ENCODE measurements around the gene MYO5C. TPM values are rescaled to one million over a fixed set of nuclear protein-coding genes. Genes with fewer than 3 reads are reported as not detected.

MYO5C gene
- polyA plus RNA-seq, 4 donors = 2.4 to 17.9 (median 6.8) TPM

GRCh38 chr15:52230073-52230472 is 65.5 kb downstream of the MYO5C start:
- DNase-seq (no peak), FAIRE-seq (no peak)
- no peaks in the 10 kb centered on the region for H3K4me1 ChIP-seq (ENCODE audit: control insufficient read depth in 3 of 3, insufficient read depth in 2 of 3, low read depth in 1 of 3, low read length in 2 of 3)
- no peaks in the 10 kb centered on the region for H3K9me3 ChIP-seq (ENCODE audit: control insufficient read depth in 2 of 2, insufficient read depth in 1 of 2, low read depth in 1 of 2, low read length in 1 of 2)
- H3K27me3 ChIP-seq (ENCODE audit: control insufficient read depth in 3 of 3, insufficient read depth in 3 of 3, low read length in 3 of 3) = no peaks in the 10 kb centered on the region
- H3K4me3 ChIP-seq (ENCODE audit: low read depth in 1 of 3, low read length in 3 of 3) = no peak overlapping the region
- whole genome bisulfite sequencing, 3 donors = 68 to 76% (median 70%) methylated on average over 1 of the region's 1 CpG
- no peak overlapping the region for H3K27ac ChIP-seq (ENCODE audit: low read depth in 1 of 3, low read length in 2 of 3)
- peaks cover 0 to 12% (median 0%) of the 10 kb centered on the region in 3 donors for H3K36me3 ChIP-seq (ENCODE audit: control insufficient read depth in 3 of 3, insufficient read depth in 2 of 3, low read depth in 1 of 3, low read length in 3 of 3)

- Histone ChIP-seq H3K9me3 (ENCODE audit: control insufficient read depth in 2 of 2, insufficient read depth in 1 of 2, low read depth in 1 of 2, low read length in 1 of 2) (no peaks in the 10 kb centered on the region), H3K27ac (ENCODE audit: low read depth in 1 of 3, low read length in 2 of 3) (no peak overlapping the region), H3K4me1 (ENCODE audit: control insufficient read depth in 3 of 3, insufficient read depth in 2 of 3, low read depth in 1 of 3, low read length in 2 of 3) (no peaks in the 10 kb centered on the region), H3K27me3 (ENCODE audit: control insufficient read depth in 3 of 3, insufficient read depth in 3 of 3, low read length in 3 of 3) (no peaks in the 10 kb centered on the region), H3K36me3 (ENCODE audit: control insufficient read depth in 3 of 3, insufficient read depth in 2 of 3, low read depth in 1 of 3, low read length in 3 of 3) (peaks cover 0 to 8% (median 0%) of the 10 kb centered on the region in 3 donors), H3K4me3 (ENCODE audit: low read depth in 1 of 3, low read length in 3 of 3) (no peak overlapping the region)
- no peak for FAIRE-seq
- DNase-seq = peak; percentile 94
- 32 to 50% (median 47%) methylated on average over 8 of the region's 8 CpGs for WGBS, 3 donors
These were observed 66.7 kb downstream of the MYO5C start for GRCh38 chr15:52228921-52229320.

DNA sequence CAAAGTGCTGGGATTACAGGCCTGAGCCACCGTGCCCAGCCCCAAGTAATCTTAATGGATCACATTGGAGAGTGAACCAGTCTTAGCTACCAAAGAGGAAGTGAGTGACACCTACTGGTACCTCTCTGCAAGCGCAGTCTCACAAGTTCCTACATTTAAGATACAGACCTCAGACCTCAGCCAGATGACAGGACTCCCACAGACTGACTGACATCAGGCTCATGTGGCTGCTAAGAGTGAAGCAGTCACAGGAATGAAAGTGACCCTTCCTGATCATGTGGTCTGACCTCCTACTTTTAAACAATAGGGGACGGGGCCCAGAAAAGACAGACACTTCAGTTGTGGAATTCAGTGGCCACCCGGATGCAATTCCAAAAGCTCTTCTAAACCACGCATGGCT is 68.1 kb downstream of the MYO5C start:
- Histone ChIP-seq H3K4me3 (ENCODE audit: low read depth in 1 of 3, low read length in 3 of 3) (no peak overlapping the region), H3K9me3 (ENCODE audit: control insufficient read depth in 2 of 2, insufficient read depth in 1 of 2, low read depth in 1 of 2, low read length in 1 of 2) (no peaks in the 10 kb centered on the region), H3K27me3 (ENCODE audit: control insufficient read depth in 3 of 3, insufficient read depth in 3 of 3, low read length in 3 of 3) (no peaks in the 10 kb centered on the region), H3K27ac (ENCODE audit: low read depth in 1 of 3, low read length in 2 of 3) (no peak overlapping the region), H3K36me3 (ENCODE audit: control insufficient read depth in 3 of 3, insufficient read depth in 2 of 3, low read depth in 1 of 3, low read length in 3 of 3) (peaks cover 0 to 10% (median 0%) of the 10 kb centered on the region in 3 donors), H3K4me1 (ENCODE audit: control insufficient read depth in 3 of 3, insufficient read depth in 2 of 3, low read depth in 1 of 3, low read length in 2 of 3) (no peaks in the 10 kb centered on the region)
- 48 to 61% (median 49%) methylated on average over 5 of the region's 5 CpGs for WGBS, 3 donors
- peak; percentile 77 to 80 for DNase-seq
- no peak for FAIRE-seq

DNA sequence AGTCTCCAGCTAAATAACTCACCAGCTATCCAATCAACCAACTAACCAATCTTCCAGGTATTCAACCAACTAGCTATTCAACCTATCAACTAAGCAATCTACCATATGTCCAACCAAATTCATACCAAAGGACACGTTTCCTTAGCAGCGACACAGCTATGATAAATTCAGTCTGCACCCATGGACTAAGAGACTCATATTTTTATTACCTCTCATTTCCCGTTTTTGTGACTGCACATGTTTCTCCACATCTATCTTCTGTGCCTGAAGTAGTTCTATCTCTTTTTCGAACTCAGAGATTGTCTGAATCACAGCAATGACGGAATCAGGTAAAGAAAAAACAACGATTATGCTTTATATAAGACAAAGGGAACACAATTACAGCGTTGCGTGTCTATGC is 70.4 kb downstream of the MYO5C start:
- DNase-seq (no peak), FAIRE-seq (no peak)
- Histone ChIP-seq H3K27me3 (ENCODE audit: control insufficient read depth in 3 of 3, insufficient read depth in 3 of 3, low read length in 3 of 3) (no peaks in the 10 kb centered on the region), H3K27ac (ENCODE audit: low read depth in 1 of 3, low read length in 2 of 3) (no peak overlapping the region), H3K4me1 (ENCODE audit: control insufficient read depth in 3 of 3, insufficient read depth in 2 of 3, low read depth in 1 of 3, low read length in 2 of 3) (no peaks in the 10 kb centered on the region), H3K36me3 (ENCODE audit: control insufficient read depth in 3 of 3, insufficient read depth in 2 of 3, low read depth in 1 of 3, low read length in 3 of 3) (peaks cover 0 to 9% (median 0%) of the 10 kb centered on the region in 3 donors), H3K4me3 (ENCODE audit: low read depth in 1 of 3, low read length in 3 of 3) (no peak overlapping the region), H3K9me3 (ENCODE audit: control insufficient read depth in 2 of 2, insufficient read depth in 1 of 2, low read depth in 1 of 2, low read length in 1 of 2) (no peaks in the 10 kb centered on the region)
- 90 to 92% (median 92%) methylated on average over 8 of the region's 8 CpGs for WGBS, 3 donors

DNA sequence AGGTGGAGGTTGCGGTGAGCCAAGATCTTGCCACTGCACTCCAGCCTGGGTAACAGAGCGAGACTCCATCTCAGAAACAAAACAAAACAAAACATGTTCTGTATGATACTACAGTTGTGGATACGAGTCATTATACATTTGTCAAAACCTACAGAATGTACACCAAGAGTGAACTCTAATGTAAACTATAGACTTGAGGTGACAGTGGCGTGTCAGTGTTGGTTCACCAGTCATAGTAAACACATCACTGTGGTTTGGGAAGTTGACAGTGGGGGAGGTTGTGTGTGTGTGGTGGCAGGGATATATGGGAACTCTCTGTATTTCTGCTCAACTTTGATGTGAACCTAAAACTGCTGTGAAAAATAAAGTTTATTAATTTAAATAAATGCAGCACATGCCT is 71.4 kb downstream of the MYO5C start:
- no peaks in the 10 kb centered on the region for H3K27me3 ChIP-seq (ENCODE audit: control insufficient read depth in 3 of 3, insufficient read depth in 3 of 3, low read length in 3 of 3)
- FAIRE-seq (no peak), DNase-seq (no peak)
- WGBS, 3 donors = 86 to 92% (median 86%) methylated on average over 4 of the region's 4 CpGs
- H3K9me3 ChIP-seq (ENCODE audit: control insufficient read depth in 2 of 2, insufficient read depth in 1 of 2, low read depth in 1 of 2, low read length in 1 of 2) = no peaks in the 10 kb centered on the region
- no peak overlapping the region for H3K4me3 ChIP-seq (ENCODE audit: low read depth in 1 of 3, low read length in 3 of 3)
- no peaks in the 10 kb centered on the region for H3K4me1 ChIP-seq (ENCODE audit: control insufficient read depth in 3 of 3, insufficient read depth in 2 of 3, low read depth in 1 of 3, low read length in 2 of 3)
- peaks cover 0 to 13% (median 0%) of the 10 kb centered on the region in 3 donors for H3K36me3 ChIP-seq (ENCODE audit: control insufficient read depth in 3 of 3, insufficient read depth in 2 of 3, low read depth in 1 of 3, low read length in 3 of 3)
- H3K27ac ChIP-seq (ENCODE audit: low read depth in 1 of 3, low read length in 2 of 3) = no peak overlapping the region

DNA sequence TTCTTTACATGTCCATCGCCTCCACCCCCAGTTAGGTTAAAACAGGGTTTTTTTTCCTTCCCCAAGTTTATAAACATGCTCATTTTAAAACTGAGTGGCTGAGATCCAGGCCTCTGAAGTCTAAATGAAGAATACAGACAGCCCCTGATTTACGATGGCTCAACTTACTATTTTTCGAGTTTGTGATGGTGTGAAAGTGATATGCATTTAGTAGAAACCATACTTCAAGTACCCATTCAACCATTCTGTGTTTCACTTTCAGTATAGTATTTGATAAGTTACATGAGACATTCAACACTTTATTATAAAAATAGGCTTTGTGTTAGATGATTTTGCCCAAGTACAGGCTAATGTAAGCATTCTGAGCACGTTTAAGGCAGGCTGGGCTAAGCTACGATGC is 73.9 kb downstream of the MYO5C start:
- WGBS, 3 donors = 60 to 76% (median 65%) methylated on average over 5 of the region's 5 CpGs
- no peak for FAIRE-seq
- no peaks in the 10 kb centered on the region for H3K9me3 ChIP-seq (ENCODE audit: control insufficient read depth in 2 of 2, insufficient read depth in 1 of 2, low read depth in 1 of 2, low read length in 1 of 2)
- H3K4me1 ChIP-seq (ENCODE audit: control insufficient read depth in 3 of 3, insufficient read depth in 2 of 3, low read depth in 1 of 3, low read length in 2 of 3) = no peaks in the 10 kb centered on the region
- H3K27ac ChIP-seq (ENCODE audit: low read depth in 1 of 3, low read length in 2 of 3) = peak overlapping the region in 1 of 3 donors; percentile 41
- H3K27me3 ChIP-seq (ENCODE audit: control insufficient read depth in 3 of 3, insufficient read depth in 3 of 3, low read length in 3 of 3) = no peaks in the 10 kb centered on the region
- DNase-seq = no peak
- no peak overlapping the region for H3K4me3 ChIP-seq (ENCODE audit: low read depth in 1 of 3, low read length in 3 of 3)
- peaks cover 0 to 23% (median 3%) of the 10 kb centered on the region in 3 donors for H3K36me3 ChIP-seq (ENCODE audit: control insufficient read depth in 3 of 3, insufficient read depth in 2 of 3, low read depth in 1 of 3, low read length in 3 of 3)

DNA sequence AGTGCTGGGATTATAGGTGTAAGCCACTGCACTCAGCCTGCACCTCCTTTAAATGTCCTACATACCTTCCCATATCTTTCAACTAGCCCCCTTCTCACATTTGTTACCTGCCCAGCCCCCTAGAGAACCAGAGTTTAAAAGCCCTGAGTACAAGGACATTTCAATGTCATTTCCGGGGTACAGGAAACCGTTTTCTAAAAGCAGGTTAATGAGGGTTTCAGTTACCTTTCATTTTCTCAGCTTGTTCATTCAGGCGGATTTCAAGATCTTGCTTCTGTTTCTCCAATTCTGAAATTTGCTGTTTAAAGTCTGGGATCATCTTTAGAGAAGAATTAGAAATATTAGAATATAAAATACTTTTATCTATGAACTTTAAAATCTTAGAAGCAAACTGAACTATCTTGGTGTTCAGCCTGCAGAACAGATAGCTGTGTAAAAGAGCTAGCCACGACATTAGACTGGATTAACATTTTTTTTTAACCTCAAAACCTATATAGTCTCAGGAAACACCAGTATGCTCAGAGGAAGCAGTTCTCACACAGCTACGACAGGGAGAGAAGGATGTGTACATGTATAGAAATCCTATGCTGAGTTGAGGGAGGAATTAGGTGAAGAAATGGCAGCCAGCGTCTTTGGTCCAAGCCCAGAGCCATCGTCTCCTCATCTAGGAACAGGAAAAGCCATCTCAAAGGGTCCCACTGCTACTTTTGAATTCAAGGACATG is 74.5 kb downstream of the MYO5C start:
- Histone ChIP-seq H3K27ac (ENCODE audit: low read depth in 1 of 3, low read length in 2 of 3) (peak overlapping the region in 1 of 3 donors; percentile 41), H3K36me3 (ENCODE audit: control insufficient read depth in 3 of 3, insufficient read depth in 2 of 3, low read depth in 1 of 3, low read length in 3 of 3) (peaks cover 0 to 23% (median 3%) of the 10 kb centered on the region in 3 donors), H3K4me1 (ENCODE audit: control insufficient read depth in 3 of 3, insufficient read depth in 2 of 3, low read depth in 1 of 3, low read length in 2 of 3) (no peaks in the 10 kb centered on the region), H3K4me3 (ENCODE audit: low read depth in 1 of 3, low read length in 3 of 3) (no peak overlapping the region), H3K9me3 (ENCODE audit: control insufficient read depth in 2 of 2, insufficient read depth in 1 of 2, low read depth in 1 of 2, low read length in 1 of 2) (no peaks in the 10 kb centered on the region), H3K27me3 (ENCODE audit: control insufficient read depth in 3 of 3, insufficient read depth in 3 of 3, low read length in 3 of 3) (no peaks in the 10 kb centered on the region)
- DNase-seq = peak in 1 of 2 donors; percentile 13
- no peak for FAIRE-seq
- 65 to 87% (median 70%) methylated on average over 7 of the region's 7 CpGs for WGBS, 3 donors

DNA sequence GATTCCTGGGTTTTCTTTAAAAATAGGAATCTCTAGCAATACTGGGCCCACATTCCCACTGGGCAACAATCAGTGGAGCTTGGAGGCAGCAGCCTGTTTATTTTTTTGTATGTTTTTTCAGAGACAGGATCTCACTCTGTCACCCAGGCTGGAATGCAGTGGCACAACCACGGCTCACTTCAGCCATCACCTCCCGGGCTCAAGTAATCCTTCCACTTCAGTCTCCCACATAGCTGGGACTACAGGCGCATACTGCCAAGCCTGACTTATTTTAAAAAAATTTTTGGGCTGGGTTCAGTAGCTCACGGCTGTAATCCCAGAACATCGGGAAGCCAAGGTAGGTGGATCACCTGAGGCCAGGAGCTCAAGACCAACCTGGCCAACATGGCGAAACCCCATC is 75.4 kb downstream of the MYO5C start:
- DNase-seq = no peak
- no peaks in the 10 kb centered on the region for H3K27me3 ChIP-seq (ENCODE audit: control insufficient read depth in 3 of 3, insufficient read depth in 3 of 3, low read length in 3 of 3)
- H3K4me3 ChIP-seq (ENCODE audit: low read depth in 1 of 3, low read length in 3 of 3) = no peak overlapping the region
- whole genome bisulfite sequencing, 3 donors = 94 to 97% (median 95%) methylated on average over 6 of the region's 6 CpGs
- H3K4me1 ChIP-seq (ENCODE audit: control insufficient read depth in 3 of 3, insufficient read depth in 2 of 3, low read depth in 1 of 3, low read length in 2 of 3) = no peaks in the 10 kb centered on the region
- H3K9me3 ChIP-seq (ENCODE audit: control insufficient read depth in 2 of 2, insufficient read depth in 1 of 2, low read depth in 1 of 2, low read length in 1 of 2) = no peaks in the 10 kb centered on the region
- FAIRE-seq = no peak
- no peak overlapping the region for H3K27ac ChIP-seq (ENCODE audit: low read depth in 1 of 3, low read length in 2 of 3)
- peaks cover 0 to 23% (median 3%) of the 10 kb centered on the region in 3 donors for H3K36me3 ChIP-seq (ENCODE audit: control insufficient read depth in 3 of 3, insufficient read depth in 2 of 3, low read depth in 1 of 3, low read length in 3 of 3)

- FAIRE-seq (no peak), DNase-seq (no peak)
- Histone ChIP-seq H3K9me3 (ENCODE audit: control insufficient read depth in 2 of 2, insufficient read depth in 1 of 2, low read depth in 1 of 2, low read length in 1 of 2) (no peaks in the 10 kb centered on the region), H3K36me3 (ENCODE audit: control insufficient read depth in 3 of 3, insufficient read depth in 2 of 3, low read depth in 1 of 3, low read length in 3 of 3) (peaks cover 0 to 24% (median 3%) of the 10 kb centered on the region in 3 donors), H3K4me3 (ENCODE audit: low read depth in 1 of 3, low read length in 3 of 3) (no peak overlapping the region), H3K4me1 (ENCODE audit: control insufficient read depth in 3 of 3, insufficient read depth in 2 of 3, low read depth in 1 of 3, low read length in 2 of 3) (no peaks in the 10 kb centered on the region), H3K27me3 (ENCODE audit: control insufficient read depth in 3 of 3, insufficient read depth in 3 of 3, low read length in 3 of 3) (no peaks in the 10 kb centered on the region), H3K27ac (ENCODE audit: low read depth in 1 of 3, low read length in 2 of 3) (no peak overlapping the region)
- 94 to 97% (median 97%) methylated on average over 4 of the region's 4 CpGs for WGBS, 3 donors
These were observed 76.8 kb downstream of the MYO5C start for GRCh38 chr15:52218816-52219215.
